ENCODE results near the gene CADM2. TPM values are rescaled to one million over a fixed set of nuclear protein-coding genes. Genes with fewer than 3 reads are reported as not detected.

The CADM2 gene
- polyA plus RNA-seq, 1 donor from 2014 or later, result 4.5 TPM

- Histone ChIP-seq H3K4me3 (ENCODE audit: low read length) (no peak overlapping the region), H3K9me2 (ENCODE audit: insufficient read depth, low read length) (no peaks in the 10 kb centered on the region), H3F3A (ENCODE audit: insufficient read depth, low read length, poor library complexity, severe bottlenecking) (no peaks in the 10 kb centered on the region), H3K4me2 (ENCODE audit: low read length) (no peak overlapping the region), H2AFZ (ENCODE audit: low read depth, low read length) (no peak overlapping the region), H3K9ac (ENCODE audit: low read length) (no peak overlapping the region), H3K9me3 (ENCODE audit: low read length) (no peaks in the 10 kb centered on the region), H3K79me2 (replicated peaks; ENCODE audit: insufficient read depth, low read length) (no peaks in the 10 kb centered on the region), H4K20me1 (ENCODE audit: insufficient read depth) (no peaks in the 10 kb centered on the region), H3K27me3 (ENCODE audit: insufficient read depth, low read depth, low read length) (no peaks in the 10 kb centered on the region), H3K36me3 (ENCODE audit: insufficient read depth, low read length) (no peaks in the 10 kb centered on the region), H3K27ac (ENCODE audit: low read length) (no peak overlapping the region)
- no peak for TF ChIP-seq MXI1 (conservative IDR thresholded peaks at IDR 0.05; ENCODE audit: poor library complexity, severe bottlenecking)
- TF ChIP-seq, protein P1, sequence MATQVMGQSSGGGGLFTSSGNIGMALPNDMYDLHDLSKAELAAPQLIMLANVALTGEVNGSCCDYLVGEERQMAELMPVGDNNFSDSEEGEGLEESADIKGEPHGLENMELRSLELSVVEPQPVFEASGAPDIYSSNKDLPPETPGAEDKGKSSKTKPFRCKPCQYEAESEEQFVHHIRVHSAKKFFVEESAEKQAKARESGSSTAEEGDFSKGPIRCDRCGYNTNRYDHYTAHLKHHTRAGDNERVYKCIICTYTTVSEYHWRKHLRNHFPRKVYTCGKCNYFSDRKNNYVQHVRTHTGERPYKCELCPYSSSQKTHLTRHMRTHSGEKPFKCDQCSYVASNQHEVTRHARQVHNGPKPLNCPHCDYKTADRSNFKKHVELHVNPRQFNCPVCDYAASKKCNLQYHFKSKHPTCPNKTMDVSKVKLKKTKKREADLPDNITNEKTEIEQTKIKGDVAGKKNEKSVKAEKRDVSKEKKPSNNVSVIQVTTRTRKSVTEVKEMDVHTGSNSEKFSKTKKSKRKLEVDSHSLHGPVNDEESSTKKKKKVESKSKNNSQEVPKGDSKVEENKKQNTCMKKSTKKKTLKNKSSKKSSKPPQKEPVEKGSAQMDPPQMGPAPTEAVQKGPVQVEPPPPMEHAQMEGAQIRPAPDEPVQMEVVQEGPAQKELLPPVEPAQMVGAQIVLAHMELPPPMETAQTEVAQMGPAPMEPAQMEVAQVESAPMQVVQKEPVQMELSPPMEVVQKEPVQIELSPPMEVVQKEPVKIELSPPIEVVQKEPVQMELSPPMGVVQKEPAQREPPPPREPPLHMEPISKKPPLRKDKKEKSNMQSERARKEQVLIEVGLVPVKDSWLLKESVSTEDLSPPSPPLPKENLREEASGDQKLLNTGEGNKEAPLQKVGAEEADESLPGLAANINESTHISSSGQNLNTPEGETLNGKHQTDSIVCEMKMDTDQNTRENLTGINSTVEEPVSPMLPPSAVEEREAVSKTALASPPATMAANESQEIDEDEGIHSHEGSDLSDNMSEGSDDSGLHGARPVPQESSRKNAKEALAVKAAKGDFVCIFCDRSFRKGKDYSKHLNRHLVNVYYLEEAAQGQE (IDR thresholded peaks at IDR 0.05; ENCODE audit: borderline replicate concordance), result no peak
Measured at GRCh38 chr3:85244519-85244918, 285.7 kb downstream of the CADM2 start.

- no peaks in the 10 kb centered on the region for H3K9me2 ChIP-seq (ENCODE audit: insufficient read depth, low read length)
Measured at GRCh38 chr3:85251766-85252165, 293.0 kb downstream of the CADM2 start.

More at GRCh38 chr3:85251766-85252165, 293.0 kb downstream of the CADM2 start:
- no peaks in the 10 kb centered on the region for H3F3A ChIP-seq (ENCODE audit: insufficient read depth, low read length, poor library complexity, severe bottlenecking)
- no peaks in the 10 kb centered on the region for H4K20me1 ChIP-seq (ENCODE audit: insufficient read depth)
- H3K36me3 ChIP-seq (ENCODE audit: insufficient read depth, low read length), result no peaks in the 10 kb centered on the region
- no peak for TF ChIP-seq RAD21 (conservative IDR thresholded peaks at IDR 0.05)
- no peak for TF ChIP-seq POLR2AphosphoS5 (IDR thresholded peaks at IDR 0.05)
- TF ChIP-seq CTCF (IDR thresholded peaks at IDR 0.05; ENCODE audit: poor library complexity, severe bottlenecking), result no peak
- TF ChIP-seq, protein P1 (IDR thresholded peaks at IDR 0.05; ENCODE audit: borderline replicate concordance), result no peak
- TF ChIP-seq EZH2 (IDR thresholded peaks at IDR 0.05; ENCODE audit: borderline replicate concordance, insufficient read depth, low read length, poor library complexity, severe bottlenecking), result no peak
- no peak for TF ChIP-seq TAF1 (IDR thresholded peaks at IDR 0.05; ENCODE audit: low read depth)
- no peak for TF ChIP-seq MXI1 (conservative IDR thresholded peaks at IDR 0.05; ENCODE audit: poor library complexity, severe bottlenecking)
- TF ChIP-seq SMC3 (conservative IDR thresholded peaks at IDR 0.05; ENCODE audit: poor library complexity), result no peak
- no peak for TF ChIP-seq EP300 (conservative IDR thresholded peaks at IDR 0.05; ENCODE audit: poor library complexity, severe bottlenecking)
- H3K79me2 ChIP-seq (replicated peaks; ENCODE audit: insufficient read depth, low read length), result no peaks in the 10 kb centered on the region
- no peak overlapping the region for H3K4me3 ChIP-seq (ENCODE audit: low read length)
- H3K9me3 ChIP-seq (ENCODE audit: low read length), result no peaks in the 10 kb centered on the region
- no peak overlapping the region for H2AFZ ChIP-seq (ENCODE audit: low read depth, low read length)
- H3K9ac ChIP-seq (ENCODE audit: low read length), result no peak overlapping the region
- no peak overlapping the region for H3K4me2 ChIP-seq (ENCODE audit: low read length)
- H3K27me3 ChIP-seq (ENCODE audit: insufficient read depth, low read depth, low read length), result no peaks in the 10 kb centered on the region
- no peak overlapping the region for H3K27ac ChIP-seq (ENCODE audit: low read length)

Data from neural cell (in vitro differentiated cells).